Stimulated activated CD4-positive, alpha-beta T cell treated with anti-CD3 and anti-CD28 coated beads, Interleukin-1b, Interleukin-23, amount 100 ng/mL, for 1 hour (primary cell): ENCODE data around the gene USP7.

Source experiments
- DNase-seq, 2 donors: peaks; one replicate each; pipeline ENCODE4 v3.0.0-alpha.2; 2020; ENCODE audit warnings: low read depth in 2 of 2

Gene USP7

GRCh38 chr16:8862309-8863130 is 101.2 kb downstream of the USP7 start:
- no peak for DNase-seq

GRCh38 chr16:8861563-8862308 is 102.0 kb downstream of the USP7 start:
- DNase-seq, result no peak

GRCh38 chr16:8859913-8860881 is 103.5 kb downstream of the USP7 start:
- no peak for DNase-seq

- no peak for DNase-seq
These were observed 104.5 kb downstream of the USP7 start for GRCh38 chr16:8858994-8859912.

GRCh38 chr16:8855972-8856371 is 107.7 kb downstream of the USP7 start:
- no peak for DNase-seq

GRCh38 chr16:8855051-8855786 is 108.5 kb downstream of the USP7 start:
- no peak for DNase-seq

- no peak for DNase-seq
These were observed 109.3 kb downstream of the USP7 start for GRCh38 chr16:8854298-8854948.

GRCh38 chr16:8853611-8854010 is 110.1 kb downstream of the USP7 start:
- DNase-seq, result no peak

GRCh38 chr16:8853150-8853549 is 110.6 kb downstream of the USP7 start:
- no peak for DNase-seq

GRCh38 chr16:8852534-8852933 is 111.2 kb downstream of the USP7 start:
- no peak for DNase-seq

GRCh38 chr16:8851761-8852403 is 111.8 kb downstream of the USP7 start:
- no peak for DNase-seq

GRCh38 chr16:8850279-8850885 is 113.3 kb downstream of the USP7 start:
- DNase-seq, result no peak

- DNase-seq, result no peak
These were observed 114.2 kb downstream of the USP7 start for GRCh38 chr16:8849411-8850011.

- DNase-seq, result no peak
These were observed 114.7 kb downstream of the USP7 start for GRCh38 chr16:8848939-8849391.

GRCh38 chr16:8848231-8848938 is 115.3 kb downstream of the USP7 start:
- no peak for DNase-seq

GRCh38 chr16:8847623-8848022 is 116.1 kb downstream of the USP7 start:
- no peak for DNase-seq

- no peak for DNase-seq
These were observed 116.6 kb downstream of the USP7 start for GRCh38 chr16:8847145-8847544.
